Fibroblast of lung (primary cell): ENCODE results near the gene DUSP5. TPM values are rescaled to one million over a fixed set of nuclear protein-coding genes. Genes with fewer than 3 reads are reported as not detected.

Source experiments
- DNase-seq, 2 donors: peaks; one replicate each; pipeline versions ENCODE4 v3.0.0 to v3.0.0-alpha.2; 2010; ENCODE audit warnings: low read depth in 2 of 2
- H2AFZ ChIP-seq: 2 replicates; pipeline ENCODE4 v1.5.1; 2012; ENCODE audit warnings: low read length, control low read depth, inconsistent platforms
- H3K27ac ChIP-seq: 2 replicates; pipeline ENCODE4 v1.5.1; 2011; ENCODE audit warnings: low read length, control low read depth; ENCODE audit not compliant: insufficient read depth
- H3K27me3 ChIP-seq: 2 replicates; pipeline ENCODE4 v1.5.1; 2011; ENCODE audit warnings: mild to moderate bottlenecking, low read length; ENCODE audit not compliant: control insufficient read depth, insufficient read depth
- H3K36me3 ChIP-seq: 2 replicates; pipeline ENCODE4 v1.5.1; 2011; ENCODE audit warnings: low read length; ENCODE audit not compliant: control insufficient read depth, insufficient read depth
- H3K4me1 ChIP-seq: 2 replicates; pipeline ENCODE4 v1.5.1; 2011; ENCODE audit warnings: low read length; ENCODE audit not compliant: control insufficient read depth, insufficient read depth; ENCODE audit errors: extremely low read depth
- H3K4me2 ChIP-seq: 2 replicates; pipeline ENCODE4 v1.5.1; 2011; ENCODE audit warnings: low read length, control low read depth; ENCODE audit not compliant: insufficient read depth; ENCODE audit errors: extremely low read depth
- H3K4me3 ChIP-seq, 4 experiments: fragments of 200-600 bp in 1 of 4; sonication (generic) in 1 of 4; replicated peaks in 1 of 4; 2 replicates each; pipeline ENCODE4 v1.5.1; 2011 to 2016; ENCODE audit warnings: low read length in 4 of 4, low read depth in 3 of 4, mild to moderate bottlenecking in 3 of 4, control low read depth in 2 of 4, inconsistent platforms in 1 of 4, mixed read lengths in 1 of 4; ENCODE audit not compliant: insufficient read depth in 1 of 4; ENCODE audit errors: control extremely low read depth in 1 of 4
- H3K79me2 ChIP-seq: 2 replicates; pipeline ENCODE4 v1.5.1; 2012; ENCODE audit warnings: mild to moderate bottlenecking, low read length, inconsistent platforms; ENCODE audit not compliant: control insufficient read depth, insufficient read depth
- H3K9ac ChIP-seq: 2 replicates; pipeline ENCODE4 v1.5.1; 2011; ENCODE audit warnings: mild to moderate bottlenecking, low read length, control low read depth; ENCODE audit not compliant: insufficient read depth
- H3K9me3 ChIP-seq: 2 replicates; pipeline ENCODE4 v1.5.1; 2012; ENCODE audit warnings: low read depth, low read length; ENCODE audit not compliant: control insufficient read depth, insufficient read depth
- H4K20me1 ChIP-seq: 2 replicates; pipeline ENCODE4 v1.5.1; 2011; ENCODE audit warnings: low read length; ENCODE audit not compliant: control insufficient read depth, insufficient read depth; ENCODE audit errors: extremely low read depth
- CTCF ChIP-seq, 2 donors: IDR thresholded peaks in 1 of 2; conservative IDR thresholded peaks in 1 of 2; 1 replicate in 1 of 2; 2 replicates in 1 of 2; pipeline ENCODE4 v1.5.1; 2011 to 2012; ENCODE audit warnings: low read length in 2 of 2, control low read depth in 1 of 2, inconsistent platforms in 1 of 2, low read depth in 1 of 2, mild to moderate bottlenecking in 1 of 2
- EZH2 ChIP-seq: IDR thresholded peaks from 2 replicates; pipeline ENCODE4 v1.5.1; 2012; ENCODE audit warnings: low read length, control low read depth, mild to moderate bottlenecking; ENCODE audit errors: missing control alignments
- polyA plus RNA-seq, 2 donors: library from polyadenylated mRNA; depleted of rRNA in 1 of 2; stranded (reverse) in 1 of 2; unstranded in 1 of 2; fragments of >200 nt; gene quantifications; 2 replicates each; pipeline ENCODE4 v1.2.1, GENCODE V29; 2011 to 2012; ENCODE audit warnings: missing spikeins in 1 of 2
- total RNA-seq: library from RNA; depleted of rRNA; stranded (reverse); fragments of >200 nt; gene quantifications from 2 replicates; pipeline ENCODE4 v1.2.1, GENCODE V29; 2014

The DUSP5 gene
- total and polyA plus RNA-seq, 2 donors (not counting 1 experiment from before 2014, with no cell fraction given): 27.6 to 37.7 TPM

DNA sequence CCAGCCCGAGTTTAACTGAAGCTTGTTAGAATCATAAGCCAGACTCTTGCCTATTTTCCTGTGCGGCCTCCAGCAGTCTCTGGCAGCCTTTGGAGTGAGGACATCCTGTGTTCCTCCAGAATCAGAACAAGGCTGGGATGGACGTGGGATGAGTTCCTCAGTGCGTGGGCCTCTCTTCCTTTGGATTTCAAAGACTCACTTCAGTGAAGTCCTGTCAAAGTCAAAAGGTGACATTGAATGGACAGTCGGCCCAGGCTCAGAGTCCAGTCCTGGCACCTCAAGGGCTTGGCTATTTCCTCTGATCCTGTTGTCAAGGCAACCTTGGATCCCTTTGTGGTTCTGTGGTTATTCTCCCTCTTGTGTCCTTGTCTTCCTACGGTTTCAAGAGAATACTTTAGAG, 48.4 kb downstream of the DUSP5 start:
- H3K4me1 ChIP-seq: no peaks in the 10 kb centered on the region
- peak in 1 of 2 donors; percentile 41 for DNase-seq
- H4K20me1 ChIP-seq: no peaks in the 10 kb centered on the region
- H2AFZ ChIP-seq: no peak overlapping the region
- no peak overlapping the region for H3K9ac ChIP-seq
- H3K9me3 ChIP-seq: no peaks in the 10 kb centered on the region
- no peaks in the 10 kb centered on the region for H3K27me3 ChIP-seq
- no peaks in the 10 kb centered on the region for H3K79me2 ChIP-seq
- H3K27ac ChIP-seq: no peak overlapping the region
- H3K36me3 ChIP-seq: no peaks in the 10 kb centered on the region
- H3K4me2 ChIP-seq: no peak overlapping the region
- TF ChIP-seq EZH2: no peak
- no peak for TF ChIP-seq CTCF (conservative IDR thresholded peaks at IDR 0.05 in 1 of 2, IDR thresholded peaks at IDR 0.05 in 1 of 2; ENCODE audit: low read depth in 1 of 2, low read length in 2 of 2)
- no peak overlapping the region for H3K4me3 ChIP-seq

- Histone ChIP-seq H3K36me3 (no peaks in the 10 kb centered on the region), H4K20me1 (no peaks in the 10 kb centered on the region), H3K9ac (no peak overlapping the region), H3K79me2 (no peaks in the 10 kb centered on the region), H3K27me3 (no peaks in the 10 kb centered on the region), H3K4me2 (peak overlapping the region; percentile 20), H2AFZ (no peak overlapping the region), H3K27ac (no peak overlapping the region), H3K4me1 (no peaks in the 10 kb centered on the region), H3K4me3 (no peak overlapping the region), H3K9me3 (no peaks in the 10 kb centered on the region)
- TF ChIP-seq EZH2 (no peak), CTCF (conservative IDR thresholded peaks at IDR 0.05 in 1 of 2, IDR thresholded peaks at IDR 0.05 in 1 of 2; ENCODE audit: low read depth in 1 of 2, low read length in 2 of 2) (no peak)
- no peak for DNase-seq
Measured at GRCh38 chr10:110546499-110547110, 48.9 kb downstream of the DUSP5 start.

DNA sequence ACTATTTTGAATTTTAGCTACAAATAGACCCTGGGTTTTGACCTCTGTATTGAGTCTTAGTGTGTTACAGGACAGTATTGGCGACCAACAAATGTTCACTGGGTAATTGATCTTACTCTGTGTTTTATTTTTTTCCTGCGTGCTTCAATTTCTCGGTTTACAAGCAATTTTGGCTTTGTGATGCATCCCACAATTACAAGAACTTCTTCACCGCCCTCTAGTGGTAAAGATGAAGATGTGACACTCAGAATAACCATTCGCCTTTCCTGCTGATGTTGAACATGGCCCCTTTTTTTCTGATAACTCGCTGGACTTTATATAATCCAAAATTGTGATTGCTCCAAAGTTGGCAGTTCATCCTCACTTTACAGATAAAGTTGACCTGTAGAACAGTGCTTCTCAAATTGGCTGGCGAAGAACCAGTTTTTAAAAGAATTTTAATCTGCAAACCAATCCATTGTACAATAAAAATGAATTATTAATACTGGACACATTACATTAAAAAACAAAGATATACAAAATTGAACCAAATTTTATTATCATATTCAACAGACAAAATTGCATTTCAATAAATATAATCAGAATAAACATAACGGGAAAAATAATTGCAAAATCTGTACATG, 49.5 kb downstream of the DUSP5 start:
- no peaks in the 10 kb centered on the region for H3K27me3 ChIP-seq
- DNase-seq: peak; percentile 58 to 82
- no peak overlapping the region for H3K27ac ChIP-seq
- peak overlapping the region; percentile 20 for H3K4me2 ChIP-seq
- H3K79me2 ChIP-seq: no peaks in the 10 kb centered on the region
- no peak overlapping the region for H3K4me3 ChIP-seq
- TF ChIP-seq EZH2: no peak
- peak; percentile 82 to 84 for TF ChIP-seq CTCF (conservative IDR thresholded peaks at IDR 0.05 in 1 of 2, IDR thresholded peaks at IDR 0.05 in 1 of 2; ENCODE audit: low read depth in 1 of 2, low read length in 2 of 2)
- no peaks in the 10 kb centered on the region for H4K20me1 ChIP-seq
- no peak overlapping the region for H3K9ac ChIP-seq
- no peak overlapping the region for H2AFZ ChIP-seq
- H3K9me3 ChIP-seq: no peaks in the 10 kb centered on the region
- no peaks in the 10 kb centered on the region for H3K4me1 ChIP-seq
- H3K36me3 ChIP-seq: no peaks in the 10 kb centered on the region
